ENCODE measurements around the gene POLR3H.
"Not testable (repeated sequence)": the region's sequence is repeated elsewhere in the genome, so short reads cannot be mapped to it uniquely, and the experiment has no call there.

Gene POLR3H, protein sequence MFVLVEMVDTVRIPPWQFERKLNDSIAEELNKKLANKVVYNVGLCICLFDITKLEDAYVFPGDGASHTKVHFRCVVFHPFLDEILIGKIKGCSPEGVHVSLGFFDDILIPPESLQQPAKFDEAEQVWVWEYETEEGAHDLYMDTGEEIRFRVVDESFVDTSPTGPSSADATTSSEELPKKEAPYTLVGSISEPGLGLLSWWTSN

DNA sequence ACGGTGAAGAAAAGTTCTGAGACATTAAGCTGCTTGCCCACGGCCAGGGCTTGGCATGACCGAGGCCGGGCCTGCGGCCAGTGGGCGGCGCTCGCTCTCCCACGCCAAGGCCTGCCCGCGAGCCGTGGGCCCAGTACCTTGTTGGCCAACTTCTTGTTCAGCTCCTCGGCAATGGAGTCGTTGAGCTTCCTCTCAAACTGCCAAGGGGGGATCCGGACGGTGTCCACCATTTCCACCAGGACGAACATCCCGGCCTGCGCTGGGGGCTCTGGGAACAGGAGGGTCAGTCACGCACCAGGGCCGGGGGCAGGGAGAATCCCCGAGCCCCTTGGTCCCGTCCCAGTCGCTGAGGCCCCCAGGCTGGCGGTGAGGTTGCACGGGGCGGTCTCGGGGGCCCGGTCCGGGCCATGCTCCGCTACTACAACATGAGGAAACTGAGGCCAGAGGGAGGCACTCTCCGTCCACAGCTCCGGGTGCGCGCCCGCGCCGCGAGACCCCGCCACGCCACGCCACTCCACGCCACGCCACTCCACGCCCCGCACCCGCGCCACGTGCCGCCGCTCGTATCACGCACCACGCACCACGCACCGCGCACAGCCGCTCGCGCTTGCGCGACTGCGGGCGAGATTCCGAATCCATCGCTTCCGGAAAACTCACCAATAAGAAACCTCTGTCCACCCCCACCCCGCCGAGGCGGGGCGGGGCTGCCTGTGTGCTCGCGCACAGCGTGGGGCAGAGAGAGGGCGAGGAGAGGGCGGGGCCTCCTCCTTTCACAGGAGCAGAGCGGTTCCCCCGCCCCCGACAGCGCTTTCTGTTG lies at the start of gene POLR3H:
Gene POLR3H, minus strand, starts transcription at position 617 of the 817 bp plus-strand sequence. Its CDS starts 369 bp downstream, at position 248.
- TF ChIP-seq, protein P1, sequence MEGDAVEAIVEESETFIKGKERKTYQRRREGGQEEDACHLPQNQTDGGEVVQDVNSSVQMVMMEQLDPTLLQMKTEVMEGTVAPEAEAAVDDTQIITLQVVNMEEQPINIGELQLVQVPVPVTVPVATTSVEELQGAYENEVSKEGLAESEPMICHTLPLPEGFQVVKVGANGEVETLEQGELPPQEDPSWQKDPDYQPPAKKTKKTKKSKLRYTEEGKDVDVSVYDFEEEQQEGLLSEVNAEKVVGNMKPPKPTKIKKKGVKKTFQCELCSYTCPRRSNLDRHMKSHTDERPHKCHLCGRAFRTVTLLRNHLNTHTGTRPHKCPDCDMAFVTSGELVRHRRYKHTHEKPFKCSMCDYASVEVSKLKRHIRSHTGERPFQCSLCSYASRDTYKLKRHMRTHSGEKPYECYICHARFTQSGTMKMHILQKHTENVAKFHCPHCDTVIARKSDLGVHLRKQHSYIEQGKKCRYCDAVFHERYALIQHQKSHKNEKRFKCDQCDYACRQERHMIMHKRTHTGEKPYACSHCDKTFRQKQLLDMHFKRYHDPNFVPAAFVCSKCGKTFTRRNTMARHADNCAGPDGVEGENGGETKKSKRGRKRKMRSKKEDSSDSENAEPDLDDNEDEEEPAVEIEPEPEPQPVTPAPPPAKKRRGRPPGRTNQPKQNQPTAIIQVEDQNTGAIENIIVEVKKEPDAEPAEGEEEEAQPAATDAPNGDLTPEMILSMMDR (IDR thresholded peaks at IDR 0.05): peak; percentile 25
- Mint-ChIP-seq H3K4me3 (peak within 1 kb of the TSS; percentile 95), H3K9me3 (no peaks in the 10 kb centered on the region), H3K27me3 (ENCODE audit: low read depth, poor library complexity) (peaks cover 11% of the 10 kb centered on the region), H3K4me1 (peaks cover 51% of the 10 kb centered on the region), H3K27ac (peak within 1 kb of the TSS; percentile 88), H3K36me3 (ENCODE audit: low read depth) (peaks cover 12% of the 10 kb centered on the region)
- peak; percentile 99 for DNase-seq

DNA sequence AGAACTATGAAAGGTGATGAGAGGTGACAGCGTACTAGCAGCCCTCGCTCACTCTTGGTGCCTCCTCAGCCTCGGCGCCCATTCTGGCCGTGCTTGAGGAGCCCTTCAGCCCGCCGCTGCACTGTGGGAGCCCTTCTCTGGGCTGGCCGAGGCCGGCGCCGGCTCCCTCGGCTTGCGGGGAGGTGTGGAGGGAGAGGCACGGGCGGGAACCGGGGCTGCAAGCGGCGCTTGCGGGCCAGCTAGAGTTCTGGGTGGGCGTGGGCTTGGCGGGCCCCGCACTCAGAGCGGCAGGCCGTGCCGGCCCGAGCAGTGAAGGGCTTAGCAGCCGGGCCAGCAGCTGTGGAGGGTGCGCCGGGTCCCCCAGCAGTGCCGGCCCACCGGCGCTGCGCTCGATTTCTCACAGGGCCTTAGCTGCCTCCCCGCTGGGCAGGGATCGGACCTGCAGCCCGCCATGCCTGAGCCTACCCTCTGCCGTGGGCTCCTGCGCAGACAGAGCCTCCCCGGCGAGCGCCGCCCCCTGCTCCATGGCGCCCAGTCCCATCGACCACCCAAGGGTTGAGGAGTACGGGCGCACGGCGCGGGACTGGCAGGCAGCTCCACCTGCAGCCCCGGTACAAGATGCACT lies 49.2 kb upstream of the POLR3H start:
- not testable (repeated sequence) for H3K27ac Mint-ChIP-seq; DNase-seq; H3K36me3 Mint-ChIP-seq (ENCODE audit: low read depth); H3K27me3 Mint-ChIP-seq (ENCODE audit: low read depth, poor library complexity); H3K4me3 Mint-ChIP-seq; H3K9me3 Mint-ChIP-seq
- H3K4me1 Mint-ChIP-seq: peaks cover 13% of the 10 kb centered on the region

DNA sequence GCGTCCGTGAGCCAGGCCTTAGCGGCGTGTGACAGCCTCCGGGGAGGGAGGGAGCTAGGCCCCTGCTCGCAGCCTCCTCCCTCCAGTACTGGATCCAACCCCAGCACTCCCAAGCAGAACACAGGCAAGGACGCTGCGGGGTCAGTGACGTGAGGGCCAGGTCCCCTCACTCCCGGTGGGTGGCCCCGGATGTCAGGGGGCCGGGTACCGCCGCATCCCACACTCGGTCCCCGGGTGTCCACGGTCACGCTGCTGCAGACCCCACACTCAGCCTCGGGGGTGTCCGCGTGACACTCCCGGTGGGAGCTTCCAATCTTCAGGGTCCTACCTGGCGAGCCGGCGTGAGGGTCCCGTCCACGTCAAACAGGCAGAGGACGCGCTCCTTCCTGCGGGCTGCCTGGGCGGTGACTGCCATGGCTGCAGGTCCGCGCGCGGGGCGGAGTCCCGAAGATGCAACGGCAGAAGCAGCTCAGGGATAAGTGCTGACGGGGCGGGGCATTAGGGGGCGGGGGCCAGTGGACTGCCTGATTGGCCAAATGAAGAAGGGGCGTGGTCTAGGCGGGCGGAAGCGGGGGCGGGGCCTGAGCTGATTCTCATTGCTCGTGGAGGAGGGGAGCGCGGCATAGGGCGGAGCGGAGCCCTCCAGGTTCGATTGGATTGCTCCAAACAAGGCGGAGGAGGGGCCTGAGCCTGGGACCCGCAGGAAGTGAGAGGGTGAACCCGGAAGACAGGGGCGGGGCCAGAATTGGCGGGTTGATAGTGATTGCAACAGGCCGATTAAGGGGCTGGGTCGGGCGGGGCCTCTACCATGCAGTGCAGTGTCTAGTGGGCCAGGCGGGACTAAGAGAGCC lies 45.3 kb upstream of the POLR3H start, which contains the start of gene PMM1:
Gene PMM1, minus strand, starts transcription at position 450 of the 851 bp plus-strand sequence. Its CDS starts 35 bp downstream, at position 415.
- Mint-ChIP-seq H3K9me3 (no peaks in the 10 kb centered on the region), H3K27ac (peak within 1 kb of the TSS; percentile 83), H3K27me3 (ENCODE audit: low read depth, poor library complexity) (no peaks in the 10 kb centered on the region), H3K4me1 (peaks cover 26% of the 10 kb centered on the region), H3K4me3 (peak within 1 kb of the TSS; percentile 93), H3K36me3 (ENCODE audit: low read depth) (no peaks in the 10 kb centered on the region)
- TF ChIP-seq, protein P1 (IDR thresholded peaks at IDR 0.05): no peak
- peak; percentile 100 for DNase-seq

DNA sequence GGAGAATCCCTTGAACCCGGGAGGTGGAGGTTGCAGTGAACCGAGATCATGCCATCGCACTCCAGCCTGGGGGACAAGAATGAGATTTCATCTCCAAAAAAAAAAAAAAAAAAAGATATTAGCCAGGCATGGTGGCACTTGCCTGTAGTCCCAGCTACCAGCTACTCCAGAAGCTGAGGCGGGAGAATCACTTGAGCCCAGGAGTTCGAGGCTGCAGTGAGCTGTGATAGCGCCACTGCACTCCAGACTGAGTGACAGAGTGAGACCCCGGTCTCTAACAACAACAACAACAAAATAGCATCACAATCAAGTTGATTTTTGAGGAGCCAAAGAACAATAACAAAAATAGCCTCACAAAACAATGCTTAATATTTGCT lies 43.1 kb upstream of the POLR3H start:
- Mint-ChIP-seq H3K9me3 (no peaks in the 10 kb centered on the region), H3K4me3 (no peak overlapping the region), H3K36me3 (ENCODE audit: low read depth) (no peaks in the 10 kb centered on the region), H3K4me1 (peaks cover 31% of the 10 kb centered on the region), H3K27me3 (ENCODE audit: low read depth, poor library complexity) (no peaks in the 10 kb centered on the region), H3K27ac (no peak overlapping the region)
- TF ChIP-seq, protein P1 (IDR thresholded peaks at IDR 0.05): no peak
- no peak for DNase-seq

DNA sequence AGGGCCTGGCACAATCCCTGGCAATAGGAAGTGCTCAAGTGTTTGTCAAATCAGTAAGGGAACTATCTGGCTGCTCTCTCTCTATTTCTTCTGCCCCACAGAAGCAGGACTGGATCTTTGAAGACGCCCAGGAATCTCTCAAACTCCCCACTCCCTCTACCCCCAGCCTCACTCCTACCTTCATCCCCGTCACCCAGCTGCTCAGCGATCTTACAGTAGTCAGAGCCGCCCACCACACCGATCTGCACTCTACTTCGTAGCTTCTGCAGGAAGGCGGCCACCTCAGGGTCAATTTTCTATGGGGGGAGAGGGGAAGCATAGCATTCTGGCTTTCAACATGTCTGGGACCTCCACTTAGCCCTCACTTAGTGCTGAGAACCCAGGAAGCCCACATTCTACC lies 41.6 kb upstream of the POLR3H start:
- Mint-ChIP-seq H3K4me3 (no peak overlapping the region), H3K36me3 (ENCODE audit: low read depth) (no peaks in the 10 kb centered on the region), H3K27ac (peak overlapping the region; percentile 78), H3K4me1 (peaks cover 31% of the 10 kb centered on the region), H3K27me3 (ENCODE audit: low read depth, poor library complexity) (no peaks in the 10 kb centered on the region), H3K9me3 (no peaks in the 10 kb centered on the region)
- TF ChIP-seq, protein P1 (IDR thresholded peaks at IDR 0.05): no peak
- no peak for DNase-seq

All from nephron progenitor cell (in vitro differentiated cells).